Mesenchymal stem cell (in vitro differentiated cells and primary cell): ENCODE results near the gene HELT.
"Not testable (repeated sequence)": the region's sequence is repeated elsewhere in the genome, so short reads cannot be mapped to it uniquely, and the experiment has no call there.

Experiments used
- DNase-seq: peaks from one replicate; pipeline ENCODE4 v3.0.0-alpha.2; 2013
- H2AFZ ChIP-seq: one replicate; pipeline ENCODE4 v1.6.1; 2013; ENCODE audit warnings: low read depth, mild to moderate bottlenecking, control low read depth, inconsistent platforms, low read length, moderate library complexity
- H2AK5ac ChIP-seq: 2 replicates; pipeline ENCODE4 v1.6.1; 2013; ENCODE audit warnings: low read length, moderate library complexity, mild to moderate bottlenecking, inconsistent platforms; ENCODE audit not compliant: severe bottlenecking
- H2BK120ac ChIP-seq: one replicate; pipeline ENCODE4 v1.6.1; 2013; ENCODE audit warnings: low read depth, mild to moderate bottlenecking, inconsistent platforms, low read length, moderate library complexity
- H2BK12ac ChIP-seq, 2 experiments: one replicate each; pipeline ENCODE4 v1.6.1; 2013; ENCODE audit warnings: inconsistent platforms in 2 of 2, low read length in 2 of 2, mild to moderate bottlenecking in 2 of 2, moderate library complexity in 2 of 2, control low read depth in 1 of 2
- H2BK15ac ChIP-seq: one replicate; pipeline ENCODE4 v1.6.1; 2013; ENCODE audit warnings: mild to moderate bottlenecking, low read depth, inconsistent platforms; ENCODE audit not compliant: poor library complexity, severe bottlenecking
- H2BK5ac ChIP-seq: 2 replicates; pipeline ENCODE4 v1.6.1; 2013; ENCODE audit warnings: low read depth, mild to moderate bottlenecking, low read length, control low read depth, inconsistent platforms; ENCODE audit not compliant: poor library complexity, severe bottlenecking
- H3K14ac ChIP-seq, 2 experiments: one replicate each; pipeline ENCODE4 v1.6.1; 2013; ENCODE audit warnings: inconsistent platforms in 2 of 2, low read length in 2 of 2, control low read depth in 1 of 2, mild to moderate bottlenecking in 1 of 2, moderate library complexity in 1 of 2
- H3K18ac ChIP-seq, 2 experiments: one replicate each; pipeline ENCODE4 v1.6.1; 2013; ENCODE audit warnings: inconsistent platforms in 2 of 2, low read length in 2 of 2, control low read depth in 1 of 2, low read depth in 1 of 2, mild to moderate bottlenecking in 1 of 2
- H3K23ac ChIP-seq, 2 experiments: one replicate each; pipeline ENCODE4 v1.6.1; 2013; ENCODE audit warnings: inconsistent platforms in 2 of 2, low read length in 2 of 2, mild to moderate bottlenecking in 2 of 2, moderate library complexity in 2 of 2, control low read depth in 1 of 2
- H3K27ac ChIP-seq: 2 replicates; pipeline ENCODE4 v1.5.1; 2013; ENCODE audit warnings: mild to moderate bottlenecking, moderate library complexity, low read length, control low read depth, inconsistent platforms; ENCODE audit not compliant: poor library complexity, severe bottlenecking
- H3K27me3 ChIP-seq, 2 experiments: 2 replicates each; pipeline versions ENCODE4 v1.6.1 to v1.7.0; 2013; ENCODE audit warnings: low read length in 2 of 2, mild to moderate bottlenecking in 2 of 2, moderate library complexity in 2 of 2, control low read depth in 1 of 2, inconsistent platforms in 1 of 2; ENCODE audit not compliant: control insufficient read depth in 1 of 2, insufficient read depth in 1 of 2
- H3K36me3 ChIP-seq, 2 experiments: 2 replicates each; pipeline versions ENCODE4 v1.6.1 to v1.7.0; 2013; ENCODE audit warnings: low read length in 2 of 2, control low read depth in 1 of 2, inconsistent platforms in 1 of 2, low read depth in 1 of 2, mild to moderate bottlenecking in 1 of 2; ENCODE audit not compliant: insufficient read depth in 2 of 2, control insufficient read depth in 1 of 2
- H3K4ac ChIP-seq, 2 experiments: one replicate each; pipeline ENCODE4 v1.6.1; 2013; ENCODE audit warnings: inconsistent platforms in 2 of 2, low read length in 2 of 2, mild to moderate bottlenecking in 2 of 2, moderate library complexity in 2 of 2, control low read depth in 1 of 2, low read depth in 1 of 2
- H3K4me1 ChIP-seq: 2 replicates; pipeline ENCODE4 v1.6.1; 2013; ENCODE audit warnings: low read depth, low read length, control low read depth; ENCODE audit not compliant: control insufficient read depth, insufficient read depth
- H3K4me2 ChIP-seq: 2 replicates; pipeline ENCODE4 v1.6.1; 2013; ENCODE audit warnings: low read length, mild to moderate bottlenecking, inconsistent platforms; ENCODE audit not compliant: poor library complexity, severe bottlenecking
- H3K4me3 ChIP-seq, 2 experiments: 2 replicates each; pipeline versions ENCODE4 v1.5.1 to v1.7.0; 2013; ENCODE audit warnings: low read length in 2 of 2, mild to moderate bottlenecking in 2 of 2, control low read depth in 1 of 2, low read depth in 1 of 2; ENCODE audit not compliant: insufficient read depth in 1 of 2
- H3K79me1 ChIP-seq: replicated peaks from 2 replicates; pipeline ENCODE4 v1.6.1; 2013; ENCODE audit warnings: mild to moderate bottlenecking, control low read depth, low read length, inconsistent platforms; ENCODE audit not compliant: poor library complexity, severe bottlenecking
- H3K9ac ChIP-seq: 2 replicates; pipeline ENCODE4 v1.7.0; 2013; ENCODE audit warnings: mild to moderate bottlenecking, low read length, moderate library complexity
- H3K9me3 ChIP-seq: 2 replicates; pipeline ENCODE4 v1.7.0; 2013; ENCODE audit warnings: mild to moderate bottlenecking, low read length; ENCODE audit not compliant: control insufficient read depth
- H4K8ac ChIP-seq: one replicate; pipeline ENCODE4 v1.6.1; 2013; ENCODE audit warnings: inconsistent platforms, mild to moderate bottlenecking, low read length, moderate library complexity
- H4K91ac ChIP-seq: one replicate; pipeline ENCODE4 v1.6.1; 2013; ENCODE audit warnings: mild to moderate bottlenecking, low read length, inconsistent platforms
- WGBS: methylation state at CpG from one replicate; pipeline ENCODE4 v1.1.7; 2013; ENCODE audit warnings: mixed read lengths; 5-methylcytosine and 5-hydroxymethylcytosine counted together

Gene HELT

DNA sequence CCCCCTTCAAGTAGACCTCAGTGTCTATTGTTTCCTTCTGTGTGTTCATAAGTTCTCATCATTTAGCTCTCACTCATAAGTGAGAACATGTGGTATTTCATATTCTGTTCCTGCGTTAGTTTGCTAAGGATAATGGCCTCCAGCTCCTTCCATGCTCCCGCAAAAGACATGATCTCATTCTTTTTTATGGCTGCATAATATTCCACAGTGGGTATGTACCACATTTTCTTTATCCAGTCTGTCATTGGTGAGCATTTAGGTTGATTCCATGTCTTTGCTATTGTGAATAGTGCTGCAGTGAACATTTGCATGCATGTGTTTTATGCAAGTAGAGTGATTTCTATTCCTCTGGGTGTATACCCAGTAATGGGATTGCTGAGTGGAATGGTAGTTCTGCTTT is 41.9 kb upstream of the HELT start:
- not testable (repeated sequence) for H3K36me3 ChIP-seq, H3K23ac ChIP-seq, H2BK15ac ChIP-seq, H2AK5ac ChIP-seq, H4K8ac ChIP-seq, H3K4me1 ChIP-seq, H3K9me3 ChIP-seq, DNase-seq, H3K9ac ChIP-seq, H4K91ac ChIP-seq, H3K79me1 ChIP-seq, H2BK5ac ChIP-seq, H2AFZ ChIP-seq, H3K4me2 ChIP-seq, H2BK120ac ChIP-seq, H3K4ac ChIP-seq, H3K18ac ChIP-seq, H3K4me3 ChIP-seq, H2BK12ac ChIP-seq, H3K27ac ChIP-seq, H3K14ac ChIP-seq
- peaks cover 7 to 21% of the 10 kb centered on the region in 2 experiments for H3K27me3 ChIP-seq
- WGBS: 92% methylated on average over 2 of the region's 2 CpGs

DNA sequence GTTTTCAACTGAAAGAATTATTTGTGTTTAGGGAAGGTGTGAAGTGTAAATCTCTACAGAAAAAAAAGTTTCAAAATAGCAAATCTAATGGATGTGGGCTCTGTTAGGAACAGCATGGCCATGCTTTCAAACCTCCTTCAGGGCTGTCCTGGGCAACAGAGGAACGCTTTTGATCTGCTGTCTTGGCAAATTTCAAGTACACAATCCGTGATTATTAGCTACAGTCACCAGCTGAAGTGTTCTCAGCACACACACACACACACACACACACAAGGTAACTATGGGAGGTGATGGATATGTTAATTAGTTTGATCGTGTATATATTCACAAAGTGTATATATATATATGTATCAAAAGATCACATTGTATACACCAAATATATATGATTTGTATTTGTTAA is 40.5 kb upstream of the HELT start:
- H3K27ac ChIP-seq: no peak overlapping the region
- no peak overlapping the region for H2BK5ac ChIP-seq
- no peak overlapping the region for H3K4me3 ChIP-seq
- H3K23ac ChIP-seq: no peak overlapping the region
- no peaks in the 10 kb centered on the region for H3K9me3 ChIP-seq
- no peak overlapping the region for H4K91ac ChIP-seq
- H2BK120ac ChIP-seq: no peak overlapping the region
- H4K8ac ChIP-seq: no peak overlapping the region
- no peaks in the 10 kb centered on the region for H3K79me1 ChIP-seq
- no peak overlapping the region for H2BK12ac ChIP-seq
- no peak overlapping the region for H2BK15ac ChIP-seq
- no peaks in the 10 kb centered on the region for H3K4me1 ChIP-seq
- no peak overlapping the region for H2AFZ ChIP-seq
- H3K4ac ChIP-seq: no peak overlapping the region
- H3K4me2 ChIP-seq: no peak overlapping the region
- H3K14ac ChIP-seq: no peak overlapping the region
- H3K18ac ChIP-seq: no peak overlapping the region
- DNase-seq: no peak
- no peak overlapping the region for H3K9ac ChIP-seq
- WGBS: 80% methylated on average over 1 of the region's 3 CpGs
- peaks cover 13 to 30% of the 10 kb centered on the region in 2 experiments for H3K27me3 ChIP-seq
- H3K36me3 ChIP-seq: no peaks in the 10 kb centered on the region
- no peak overlapping the region for H2AK5ac ChIP-seq

- Histone ChIP-seq H3K27ac (no peak overlapping the region), H3K4me1 (peaks cover under 1% of the 10 kb centered on the region), H3K14ac (no peak overlapping the region), H2BK12ac (no peak overlapping the region), H3K79me1 (no peaks in the 10 kb centered on the region), H4K8ac (no peak overlapping the region), H3K9ac (no peak overlapping the region), H2BK5ac (no peak overlapping the region), H4K91ac (no peak overlapping the region), H3K27me3 (peaks cover 18 to 35% of the 10 kb centered on the region in 2 experiments), H3K4ac (no peak overlapping the region), H3K36me3 (no peaks in the 10 kb centered on the region), H2BK15ac (no peak overlapping the region), H3K18ac (no peak overlapping the region), H3K9me3 (no peaks in the 10 kb centered on the region), H3K23ac (no peak overlapping the region), H2AK5ac (no peak overlapping the region), H2BK120ac (no peak overlapping the region), H3K4me3 (no peak overlapping the region), H3K4me2 (no peak overlapping the region), H2AFZ (no peak overlapping the region)
- DNase-seq: no peak
- WGBS: 63% methylated on average over 5 of the region's 6 CpGs
These were observed 40.1 kb upstream of the HELT start for GRCh38 chr4:184978211-184978610.

DNA sequence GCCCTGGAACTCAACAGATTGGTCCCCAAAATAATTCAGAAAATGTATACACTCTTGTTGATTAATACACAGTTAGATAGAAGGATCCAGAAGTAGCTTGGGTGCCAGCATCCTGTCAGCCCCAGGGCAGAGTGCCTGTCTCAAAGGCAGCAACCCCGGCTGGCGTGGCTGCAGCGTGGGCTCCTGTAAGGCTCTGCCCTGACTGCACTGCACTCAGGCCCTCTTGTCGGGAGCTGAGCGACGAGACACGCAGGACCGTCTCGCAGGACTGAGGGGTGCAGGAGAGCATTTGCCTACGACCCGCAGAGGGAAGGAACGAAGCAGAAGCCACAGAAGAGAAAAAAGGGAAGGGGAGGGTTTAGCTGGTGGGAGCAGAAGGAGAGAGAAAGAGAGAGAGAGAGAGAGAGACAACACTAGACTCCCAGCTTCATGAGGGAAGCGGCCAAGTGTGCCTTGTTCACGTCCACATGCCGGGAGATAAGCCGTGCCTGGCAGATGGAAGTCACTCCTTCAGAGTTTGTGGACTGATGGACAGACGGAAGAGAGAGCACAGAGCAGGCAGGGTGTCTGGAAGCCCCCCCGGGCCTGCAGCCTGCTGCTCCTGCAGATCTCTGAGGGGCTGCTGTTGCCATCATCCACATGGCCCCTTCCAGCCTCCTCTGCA is 38.7 kb upstream of the HELT start:
- Histone ChIP-seq H3K27me3 (peaks cover 20 to 38% of the 10 kb centered on the region in 2 experiments), H4K91ac (no peak overlapping the region), H2AK5ac (no peak overlapping the region), H3K27ac (no peak overlapping the region), H3K18ac (no peak overlapping the region), H3K23ac (no peak overlapping the region), H2BK120ac (no peak overlapping the region), H3K36me3 (no peaks in the 10 kb centered on the region), H2BK15ac (no peak overlapping the region), H2BK12ac (no peak overlapping the region), H2AFZ (no peak overlapping the region), H3K4me3 (no peak overlapping the region), H3K4me1 (peaks cover 4% of the 10 kb centered on the region), H4K8ac (no peak overlapping the region), H3K9ac (no peak overlapping the region), H3K4ac (no peak overlapping the region), H3K14ac (no peak overlapping the region), H2BK5ac (no peak overlapping the region), H3K4me2 (no peak overlapping the region), H3K79me1 (no peaks in the 10 kb centered on the region), H3K9me3 (no peaks in the 10 kb centered on the region)
- no peak for DNase-seq
- 75% methylated on average over 18 of the region's 18 CpGs for WGBS
